Testis (tissue), 3 donors: Measurements from ENCODE around the gene RIMBP2. TPM values are rescaled to one million over a fixed set of nuclear protein-coding genes. Genes with fewer than 3 reads are reported as not detected.

Source experiments
- DNase-seq: peaks from one replicate; pipeline ENCODE4 v3.0.0-alpha.2; 2019
- H3K27ac ChIP-seq, 2 donors: fragments of 200-600 bp; sonication (generic); one replicate each; pipeline ENCODE4 v1.5.1; 2019
- H3K27me3 ChIP-seq: fragments of 200-600 bp; sonication (generic); one replicate; pipeline ENCODE4 v1.5.1; 2019
- H3K36me3 ChIP-seq: fragments of 200-600 bp; sonication (generic); one replicate; pipeline ENCODE4 v1.5.1; 2017; ENCODE audit warnings: low read depth; ENCODE audit errors: missing control alignments
- H3K4me1 ChIP-seq: fragments of 200-600 bp; sonication (generic); one replicate; pipeline ENCODE4 v1.5.1; 2019
- H3K4me3 ChIP-seq, 2 donors: fragments of 200-600 bp; sonication (generic); one replicate each; pipeline ENCODE4 v1.5.1; 2017 to 2019
- H3K9me3 ChIP-seq: fragments of 200-600 bp; sonication (generic); one replicate; pipeline ENCODE4 v1.5.1; 2017
- CTCF ChIP-seq, 3 experiments: fragments of 450-650 bp in 2 of 3; fragments of 200-600 bp in 1 of 3; sonication (generic) in 1 of 3; IDR thresholded peaks; one replicate each; pipeline ENCODE4 v1.5.1; 2016 to 2019; ENCODE audit warnings: antibody characterized with exemption in 3 of 3, mild to moderate bottlenecking in 2 of 3, moderate library complexity in 1 of 3
- POLR2A ChIP-seq: fragments of 450-650 bp; IDR thresholded peaks from one replicate; pipeline ENCODE4 v1.6.1; 2017; ENCODE audit warnings: antibody characterized with exemption, mild to moderate bottlenecking, moderate library complexity
- WGBS, 2 donors: methylation state at CpG; one replicate each; pipeline ENCODE4 v1.1.5; 2018; 5-methylcytosine and 5-hydroxymethylcytosine counted together
- intact Hi-C: fragments of 100-400 bp; cut with DNase I; formaldehyde crosslinking; loops from one replicate; pipeline ENCODE4 v1.15.1; 2023; ENCODE audit warnings: low total_unique reads
- polyA plus RNA-seq: library from polyadenylated mRNA; stranded (reverse); fragments of 350-450 nt; fragmentation: Illumina TruSeq; extraction: RNeasy Lipid Tissue Mini Kit (QIAGEN cat#74804); gene quantifications from one replicate; pipeline ENCODE4 v1.2.3, GENCODE V29; 2014; ENCODE audit warnings: low read depth, low replicate concordance; ENCODE audit not compliant: insufficient read depth
- total RNA-seq, 2 donors: library from RNA; depleted of rRNA; stranded (reverse); fragments of >200 nt; gene quantifications; one replicate each; pipeline ENCODE4 v1.2.3, GENCODE V29; 2016

Gene RIMBP2
- total and polyA plus RNA-seq, 3 donors from 2014 or later, result 8.0 to 10.0 (median 8.7) TPM

- intact Hi-C loops, result no loop called here
- TF ChIP-seq CTCF (IDR thresholded peaks at IDR 0.05) (no peak), POLR2A (no peak)
- H3K4me1 ChIP-seq, result no peaks in the 10 kb centered on the region
- no peak overlapping the region for H3K27ac ChIP-seq
- WGBS, 2 donors, result 72 to 87% methylated on average over 9 to 20 of the region's 20 CpGs
- H3K9me3 ChIP-seq, result no peaks in the 10 kb centered on the region
- no peak for DNase-seq
- H3K36me3 ChIP-seq, result no peaks in the 10 kb centered on the region
- H3K4me3 ChIP-seq, result no peak overlapping the region
- no peaks in the 10 kb centered on the region for H3K27me3 ChIP-seq
Observed at GRCh38 chr12:130448044-130448821, 267.9 kb downstream of the RIMBP2 start.

DNA sequence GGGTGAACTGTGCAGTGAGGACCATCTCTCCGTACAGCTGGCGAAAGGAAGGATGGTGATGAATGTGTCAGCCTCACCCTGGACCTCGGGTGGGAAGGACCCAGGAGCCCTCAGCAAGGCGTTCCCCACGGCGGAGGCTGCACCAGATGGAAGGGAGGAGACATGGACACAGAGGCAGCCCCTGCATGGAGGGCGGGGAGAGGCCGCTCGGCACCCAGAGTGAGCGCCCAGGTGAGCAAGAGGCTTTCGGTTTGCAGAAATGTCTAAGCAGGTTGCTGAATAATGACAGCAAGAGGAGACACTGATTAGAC, 268.5 kb downstream of the RIMBP2 start:
- Histone ChIP-seq H3K4me1 (no peaks in the 10 kb centered on the region), H3K4me3 (no peak overlapping the region), H3K27ac (no peak overlapping the region), H3K27me3 (no peaks in the 10 kb centered on the region), H3K9me3 (no peaks in the 10 kb centered on the region), H3K36me3 (no peaks in the 10 kb centered on the region)
- 90 to 91% methylated on average over 11 of the region's 11 CpGs for WGBS, 2 donors
- TF ChIP-seq POLR2A (no peak), CTCF (IDR thresholded peaks at IDR 0.05) (no peak)
- intact Hi-C loops, result no loop called here
- no peak for DNase-seq

DNA sequence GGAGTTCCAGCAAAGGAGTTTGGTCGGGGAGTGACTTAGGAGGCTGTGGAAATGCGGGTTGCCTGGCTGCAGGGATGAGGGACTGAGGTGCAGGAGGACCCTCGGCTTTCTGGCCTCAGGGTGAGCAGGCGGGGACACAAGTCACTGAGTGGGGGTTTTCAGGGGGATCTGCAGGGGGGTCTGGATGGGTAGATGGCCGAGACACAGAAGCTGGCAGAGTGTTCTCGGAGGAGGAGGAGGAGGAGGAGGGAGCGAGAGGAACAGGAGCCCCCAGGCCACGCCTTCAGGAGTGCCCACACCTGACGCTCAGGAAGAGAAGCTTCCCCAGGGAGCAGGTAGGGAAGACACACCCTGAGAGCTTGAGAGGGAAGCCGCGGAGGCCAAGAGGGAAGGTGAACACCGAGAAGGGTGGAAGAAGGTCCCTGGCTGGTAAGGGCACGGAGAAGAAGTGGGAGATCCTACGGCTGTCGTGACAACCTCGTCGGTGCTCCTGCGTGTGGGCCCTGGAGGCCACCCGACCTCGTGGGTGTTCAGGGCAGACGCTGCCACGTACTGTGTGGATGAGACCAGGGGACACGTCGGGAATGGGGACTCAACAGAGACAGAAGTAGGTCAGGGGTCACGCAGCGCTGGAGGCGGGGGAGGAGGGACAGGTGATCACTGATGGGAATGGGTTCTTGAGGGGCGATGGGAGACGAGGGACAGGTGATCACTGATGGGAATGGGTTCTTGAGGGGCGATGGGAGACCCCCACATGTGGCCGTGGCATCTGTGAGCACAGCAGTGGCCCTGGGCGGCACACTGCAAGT, 269.0 kb downstream of the RIMBP2 start:
- H3K36me3 ChIP-seq, result no peaks in the 10 kb centered on the region
- no peaks in the 10 kb centered on the region for H3K27me3 ChIP-seq
- intact Hi-C loops, result no loop called here

GRCh38 chr12:130444986-130445385, 271.1 kb downstream of the RIMBP2 start:
- Histone ChIP-seq H3K36me3 (no peaks in the 10 kb centered on the region), H3K4me1 (no peaks in the 10 kb centered on the region), H3K9me3 (no peaks in the 10 kb centered on the region), H3K27me3 (no peaks in the 10 kb centered on the region), H3K4me3 (no peak overlapping the region), H3K27ac (no peak overlapping the region)
- DNase-seq, result no peak
- no peak for TF ChIP-seq CTCF (IDR thresholded peaks at IDR 0.05)
- no peak for TF ChIP-seq POLR2A
- 83 to 89% methylated on average over 12 to 16 of the region's 16 CpGs for WGBS, 2 donors
- intact Hi-C loops, result no loop called here

More for the DNA sequence above, 269.0 kb downstream of the RIMBP2 start:
- no peak for DNase-seq
- Histone ChIP-seq H3K4me1 (no peaks in the 10 kb centered on the region), H3K4me3 (no peak overlapping the region), H3K27ac (no peak overlapping the region), H3K9me3 (no peaks in the 10 kb centered on the region)
- WGBS, 2 donors, result 86 to 88% methylated on average over 32 of the region's 32 CpGs
- TF ChIP-seq POLR2A (no peak), CTCF (IDR thresholded peaks at IDR 0.05) (no peak)
